ENCODE results near the gene PRELP.

Gene PRELP

GRCh38 chr1:203528063-203528462, 52.5 kb downstream of the PRELP start:
- no peaks in the 10 kb centered on the region for H3K9me3 ChIP-seq (ENCODE audit: control insufficient read depth, low read length)
- H3K27me3 ChIP-seq (ENCODE audit: control insufficient read depth, insufficient read depth, low read length, poor library complexity, severe bottlenecking) = no peaks in the 10 kb centered on the region
- WGBS, 2 experiments = 87 to 95% methylated on average over 3 of the region's 3 CpGs
- H3K4me3 ChIP-seq (ENCODE audit: insufficient read depth, low read depth, low read length) = no peak overlapping the region
- H3K4me1 ChIP-seq (ENCODE audit: control insufficient read depth, insufficient read depth, low read length) = peaks cover 17% of the 10 kb centered on the region
- no peak overlapping the region for H3K27ac ChIP-seq (ENCODE audit: insufficient read depth, low read depth, low read length, poor library complexity, severe bottlenecking)
- H3K36me3 ChIP-seq (ENCODE audit: control insufficient read depth, insufficient read depth, low read length) = no peaks in the 10 kb centered on the region

DNA sequence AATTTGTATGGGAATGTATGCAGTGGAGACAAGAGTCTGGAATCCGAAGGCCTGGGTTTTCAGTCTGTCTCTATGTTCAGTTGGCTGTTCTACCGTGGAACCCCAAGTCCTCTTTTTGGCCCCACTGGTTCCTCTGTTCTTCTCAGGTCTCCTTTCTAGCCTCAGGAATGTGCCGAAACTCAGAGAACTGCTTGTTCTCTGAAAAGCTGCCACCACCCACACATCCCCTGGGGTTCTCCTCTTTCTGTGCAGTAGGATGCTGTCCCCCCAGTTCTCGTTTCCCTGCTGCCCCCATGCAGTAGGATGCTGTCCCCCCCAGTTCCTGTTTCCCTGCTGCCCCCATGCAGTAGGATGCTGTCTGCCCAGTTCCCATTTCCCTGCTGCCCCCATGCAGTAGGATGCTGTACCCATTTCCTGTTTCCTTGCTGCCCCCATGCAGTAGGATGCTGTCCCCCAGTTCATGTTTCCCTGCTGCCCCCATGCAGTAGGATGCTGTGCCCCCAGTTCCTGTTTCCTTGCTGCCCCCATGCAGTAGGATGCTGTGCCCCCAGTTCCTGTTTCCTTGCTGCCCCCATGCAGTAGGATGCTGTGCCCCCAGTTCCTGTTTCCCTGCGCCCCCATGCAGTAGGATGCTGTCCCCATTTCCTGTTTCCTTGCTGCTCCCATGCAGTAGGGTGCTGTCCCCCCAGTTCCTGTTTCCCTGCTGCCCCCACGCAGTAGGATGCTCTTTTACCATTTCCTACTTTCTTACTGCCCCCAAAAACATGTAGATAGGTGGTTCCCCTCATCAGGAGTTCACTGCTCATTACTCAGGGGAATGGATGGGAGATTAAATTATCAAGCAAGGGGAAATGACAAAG, 53.6 kb downstream of the PRELP start:
- Histone ChIP-seq H3K9me3 (ENCODE audit: control insufficient read depth, low read length) (no peaks in the 10 kb centered on the region), H3K4me1 (ENCODE audit: control insufficient read depth, insufficient read depth, low read length) (peaks cover 14% of the 10 kb centered on the region), H3K4me3 (ENCODE audit: insufficient read depth, low read depth, low read length) (no peak overlapping the region), H3K36me3 (ENCODE audit: control insufficient read depth, insufficient read depth, low read length) (no peaks in the 10 kb centered on the region), H3K27me3 (ENCODE audit: control insufficient read depth, insufficient read depth, low read length, poor library complexity, severe bottlenecking) (no peaks in the 10 kb centered on the region), H3K27ac (ENCODE audit: insufficient read depth, low read depth, low read length, poor library complexity, severe bottlenecking) (no peak overlapping the region)
- 78 to 79% methylated on average over 6 of the region's 6 CpGs for WGBS, 2 experiments

- WGBS, 2 experiments = 94 to 100% methylated on average over 2 to 3 of the region's 3 CpGs
- H3K4me3 ChIP-seq (ENCODE audit: insufficient read depth, low read depth, low read length) = no peak overlapping the region
- no peaks in the 10 kb centered on the region for H3K27me3 ChIP-seq (ENCODE audit: control insufficient read depth, insufficient read depth, low read length, poor library complexity, severe bottlenecking)
- no peaks in the 10 kb centered on the region for H3K36me3 ChIP-seq (ENCODE audit: control insufficient read depth, insufficient read depth, low read length)
- no peaks in the 10 kb centered on the region for H3K4me1 ChIP-seq (ENCODE audit: control insufficient read depth, insufficient read depth, low read length)
- no peaks in the 10 kb centered on the region for H3K9me3 ChIP-seq (ENCODE audit: control insufficient read depth, low read length)
- no peak overlapping the region for H3K27ac ChIP-seq (ENCODE audit: insufficient read depth, low read depth, low read length, poor library complexity, severe bottlenecking)
Measured at GRCh38 chr1:203531063-203531462, 55.5 kb downstream of the PRELP start.

DNA sequence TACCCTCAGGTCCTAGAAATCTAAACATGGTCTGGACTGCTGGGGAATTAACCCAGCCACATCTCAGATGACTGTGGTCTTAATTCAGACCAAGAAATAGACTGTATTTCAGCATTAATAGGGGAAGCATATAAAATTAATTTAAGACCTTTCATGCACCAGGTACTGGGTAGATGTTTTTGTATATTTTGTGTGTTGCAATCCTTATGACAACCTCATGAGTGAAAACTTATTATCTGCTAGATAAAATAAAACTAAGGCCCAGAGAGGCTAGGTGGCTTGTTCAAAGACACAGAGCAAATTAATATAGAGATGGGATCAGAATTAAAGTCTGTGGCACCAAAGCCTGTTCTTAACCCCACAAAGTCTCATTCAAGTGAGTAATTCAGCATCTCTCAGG, 58.4 kb downstream of the PRELP start:
- Histone ChIP-seq H3K27me3 (ENCODE audit: control insufficient read depth, insufficient read depth, low read length, poor library complexity, severe bottlenecking) (no peaks in the 10 kb centered on the region), H3K4me3 (ENCODE audit: insufficient read depth, low read depth, low read length) (no peak overlapping the region), H3K27ac (ENCODE audit: insufficient read depth, low read depth, low read length, poor library complexity, severe bottlenecking) (no peak overlapping the region), H3K4me1 (ENCODE audit: control insufficient read depth, insufficient read depth, low read length) (no peaks in the 10 kb centered on the region), H3K9me3 (ENCODE audit: control insufficient read depth, low read length) (no peaks in the 10 kb centered on the region), H3K36me3 (ENCODE audit: control insufficient read depth, insufficient read depth, low read length) (no peaks in the 10 kb centered on the region)

GRCh38 chr1:203534526-203534925, 58.9 kb downstream of the PRELP start:
- no peaks in the 10 kb centered on the region for H3K4me1 ChIP-seq (ENCODE audit: control insufficient read depth, insufficient read depth, low read length)
- H3K27ac ChIP-seq (ENCODE audit: insufficient read depth, low read depth, low read length, poor library complexity, severe bottlenecking) = no peak overlapping the region
- no peak overlapping the region for H3K4me3 ChIP-seq (ENCODE audit: insufficient read depth, low read depth, low read length)

DNA sequence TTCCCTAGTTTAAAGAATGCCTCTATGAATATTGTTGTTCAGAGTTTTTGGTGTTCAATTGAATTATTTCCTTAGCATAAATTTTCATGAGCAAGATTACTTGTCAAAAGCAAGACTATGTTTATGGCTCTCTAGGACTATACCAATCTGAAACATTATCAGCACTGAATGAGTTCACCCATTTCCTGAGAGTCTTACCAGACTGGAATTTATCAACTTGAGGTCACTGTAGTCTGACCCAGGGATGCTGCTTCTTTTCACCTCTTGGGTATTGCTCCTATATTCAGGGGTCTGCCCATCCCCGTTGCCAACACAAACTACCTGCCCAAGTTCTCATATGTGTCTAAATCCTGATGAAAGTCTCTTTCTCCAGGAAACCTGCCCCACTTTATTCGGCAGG, 61.0 kb downstream of the PRELP start:
- H3K27ac ChIP-seq (ENCODE audit: insufficient read depth, low read depth, low read length, poor library complexity, severe bottlenecking) = no peak overlapping the region
- H3K4me1 ChIP-seq (ENCODE audit: control insufficient read depth, insufficient read depth, low read length) = no peaks in the 10 kb centered on the region
- no peaks in the 10 kb centered on the region for H3K9me3 ChIP-seq (ENCODE audit: control insufficient read depth, low read length)
- no peak overlapping the region for H3K4me3 ChIP-seq (ENCODE audit: insufficient read depth, low read depth, low read length)
- no peaks in the 10 kb centered on the region for H3K27me3 ChIP-seq (ENCODE audit: control insufficient read depth, insufficient read depth, low read length, poor library complexity, severe bottlenecking)
- whole genome bisulfite sequencing, 2 experiments = 89 to 93% methylated on average over 2 of the region's 2 CpGs
- no peaks in the 10 kb centered on the region for H3K36me3 ChIP-seq (ENCODE audit: control insufficient read depth, insufficient read depth, low read length)

More at GRCh38 chr1:203534526-203534925, 58.9 kb downstream of the PRELP start:
- 94 to 95% methylated on average over 3 of the region's 3 CpGs for WGBS, 2 experiments
- H3K27me3 ChIP-seq (ENCODE audit: control insufficient read depth, insufficient read depth, low read length, poor library complexity, severe bottlenecking) = no peaks in the 10 kb centered on the region
- H3K9me3 ChIP-seq (ENCODE audit: control insufficient read depth, low read length) = no peaks in the 10 kb centered on the region
- no peaks in the 10 kb centered on the region for H3K36me3 ChIP-seq (ENCODE audit: control insufficient read depth, insufficient read depth, low read length)

DNA sequence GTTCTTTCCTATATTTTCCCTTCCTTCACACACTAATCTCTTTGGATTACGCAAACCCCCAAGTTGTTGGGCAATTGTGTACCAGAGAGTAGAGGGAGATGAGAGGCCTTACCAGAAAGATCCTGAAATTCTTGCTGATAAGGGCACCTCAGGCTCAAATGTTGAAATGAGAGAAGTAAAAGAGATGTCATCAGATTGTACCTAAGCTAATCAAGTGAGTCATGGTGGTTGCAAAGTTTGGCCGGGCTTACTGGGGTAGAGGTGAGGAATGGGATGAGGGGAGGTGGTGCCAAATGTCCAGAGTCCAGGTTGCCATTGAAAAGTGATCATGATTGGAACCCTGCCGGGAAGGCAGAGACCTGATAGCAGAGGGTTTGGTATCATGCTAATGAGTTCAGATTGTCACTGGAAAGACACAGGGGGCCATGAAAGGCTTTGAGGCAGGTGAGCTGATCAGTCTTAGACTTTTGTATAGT, 61.4 kb downstream of the PRELP start:
- Histone ChIP-seq H3K36me3 (ENCODE audit: control insufficient read depth, insufficient read depth, low read length) (no peaks in the 10 kb centered on the region), H3K4me1 (ENCODE audit: control insufficient read depth, insufficient read depth, low read length) (no peaks in the 10 kb centered on the region), H3K4me3 (ENCODE audit: insufficient read depth, low read depth, low read length) (no peak overlapping the region), H3K27me3 (ENCODE audit: control insufficient read depth, insufficient read depth, low read length, poor library complexity, severe bottlenecking) (no peaks in the 10 kb centered on the region), H3K9me3 (ENCODE audit: control insufficient read depth, low read length) (no peaks in the 10 kb centered on the region), H3K27ac (ENCODE audit: insufficient read depth, low read depth, low read length, poor library complexity, severe bottlenecking) (no peak overlapping the region)
- WGBS, 2 experiments = 88 to 92% methylated on average over 3 of the region's 3 CpGs

DNA sequence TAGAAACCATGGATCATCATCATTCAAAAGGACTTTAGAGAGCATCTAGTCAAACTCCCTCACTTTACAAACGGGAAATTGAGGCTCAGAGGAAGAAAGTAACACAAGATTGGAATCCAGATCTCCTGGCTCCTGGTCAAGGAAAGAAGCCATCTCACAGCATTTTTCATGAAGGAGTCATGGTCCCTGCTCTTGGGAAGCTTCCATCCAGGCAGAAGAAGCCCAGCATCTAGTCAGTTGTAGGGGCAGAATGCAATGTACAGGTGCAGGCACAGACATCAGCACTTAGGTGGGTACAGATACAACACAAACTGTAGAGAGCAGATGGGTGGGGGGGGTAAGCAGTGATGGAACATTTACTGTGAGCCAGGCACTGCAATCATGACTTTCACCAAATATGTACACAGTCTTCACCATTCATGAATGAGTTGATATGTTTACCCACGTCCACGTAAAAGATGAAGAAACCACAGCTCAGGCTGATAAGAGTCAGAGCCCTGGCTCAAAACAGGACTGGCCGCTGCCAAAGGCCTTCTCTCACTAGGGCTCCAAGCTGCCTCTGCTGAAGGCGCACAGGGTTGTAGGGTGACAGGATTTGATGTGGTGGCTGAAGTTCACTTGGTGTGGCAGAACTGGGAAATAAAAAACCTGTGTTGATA, 62.3 kb downstream of the PRELP start:
- Histone ChIP-seq H3K9me3 (ENCODE audit: control insufficient read depth, low read length) (no peaks in the 10 kb centered on the region), H3K4me1 (ENCODE audit: control insufficient read depth, insufficient read depth, low read length) (no peaks in the 10 kb centered on the region), H3K27ac (ENCODE audit: insufficient read depth, low read depth, low read length, poor library complexity, severe bottlenecking) (no peak overlapping the region), H3K4me3 (ENCODE audit: insufficient read depth, low read depth, low read length) (no peak overlapping the region), H3K36me3 (ENCODE audit: control insufficient read depth, insufficient read depth, low read length) (no peaks in the 10 kb centered on the region), H3K27me3 (ENCODE audit: control insufficient read depth, insufficient read depth, low read length, poor library complexity, severe bottlenecking) (no peaks in the 10 kb centered on the region)
- WGBS, 2 experiments = 95 to 96% methylated on average over 4 to 5 of the region's 5 CpGs

GRCh38 chr1:203538726-203539125, 63.1 kb downstream of the PRELP start:
- no peak overlapping the region for H3K4me3 ChIP-seq (ENCODE audit: insufficient read depth, low read depth, low read length)
- no peaks in the 10 kb centered on the region for H3K27me3 ChIP-seq (ENCODE audit: control insufficient read depth, insufficient read depth, low read length, poor library complexity, severe bottlenecking)
- H3K36me3 ChIP-seq (ENCODE audit: control insufficient read depth, insufficient read depth, low read length) = no peaks in the 10 kb centered on the region
- no peak overlapping the region for H3K27ac ChIP-seq (ENCODE audit: insufficient read depth, low read depth, low read length, poor library complexity, severe bottlenecking)
- H3K4me1 ChIP-seq (ENCODE audit: control insufficient read depth, insufficient read depth, low read length) = no peaks in the 10 kb centered on the region
- WGBS, 2 experiments = 89 to 92% methylated on average over 1 of the region's 1 CpG
- no peaks in the 10 kb centered on the region for H3K9me3 ChIP-seq (ENCODE audit: control insufficient read depth, low read length)

DNA sequence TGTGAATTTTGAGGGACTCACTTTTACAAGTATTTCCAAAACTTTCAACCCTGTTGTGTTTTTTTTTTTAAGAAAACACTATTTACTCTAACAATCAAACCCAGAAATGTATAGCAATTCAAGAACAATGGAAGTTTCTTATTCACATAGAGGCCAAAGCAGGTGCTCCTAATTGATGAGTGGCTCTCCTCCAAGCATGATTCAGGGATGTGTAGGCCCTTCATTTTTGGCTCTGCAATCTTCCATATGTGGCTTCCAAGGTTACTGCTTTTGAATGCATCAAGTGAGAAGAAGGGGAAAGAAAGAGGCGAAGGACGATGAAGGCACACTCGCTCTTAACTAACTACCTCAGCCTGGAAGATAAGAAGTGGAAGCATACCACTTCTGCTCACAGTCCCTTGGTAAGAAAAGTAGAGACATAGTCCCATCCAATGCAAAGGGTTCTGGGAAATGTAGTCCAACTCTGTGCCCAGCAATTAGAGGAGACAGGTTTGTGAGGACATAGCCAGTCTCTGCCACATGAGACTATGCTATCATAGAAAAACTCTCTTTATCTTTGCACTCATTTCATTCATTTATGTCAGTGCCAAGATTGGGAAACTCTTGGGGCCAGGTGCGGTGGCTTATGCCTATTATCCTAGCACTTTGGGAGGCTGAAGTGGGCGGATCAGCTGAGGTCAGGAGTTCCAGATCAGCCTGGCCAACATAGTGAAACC, 64.4 kb downstream of the PRELP start:
- no peaks in the 10 kb centered on the region for H3K4me1 ChIP-seq (ENCODE audit: control insufficient read depth, insufficient read depth, low read length)
- H3K27me3 ChIP-seq (ENCODE audit: control insufficient read depth, insufficient read depth, low read length, poor library complexity, severe bottlenecking) = no peaks in the 10 kb centered on the region
- H3K4me3 ChIP-seq (ENCODE audit: insufficient read depth, low read depth, low read length) = no peak overlapping the region
- H3K36me3 ChIP-seq (ENCODE audit: control insufficient read depth, insufficient read depth, low read length) = no peaks in the 10 kb centered on the region
- 90 to 93% methylated on average over 5 of the region's 5 CpGs for WGBS, 2 experiments
- H3K9me3 ChIP-seq (ENCODE audit: control insufficient read depth, low read length) = no peaks in the 10 kb centered on the region
- H3K27ac ChIP-seq (ENCODE audit: insufficient read depth, low read depth, low read length, poor library complexity, severe bottlenecking) = no peak overlapping the region

All from ectodermal cell (in vitro differentiated cells).